ENCODE measurements around the gene RLBP1. TPM values are rescaled to one million over a fixed set of nuclear protein-coding genes. Genes with fewer than 3 reads are reported as not detected.

The RLBP1 gene
- total and polyA plus RNA-seq, 9 donors, result 0.25 to 0.45 (median 0.34) TPM; not detected in 2

DNA sequence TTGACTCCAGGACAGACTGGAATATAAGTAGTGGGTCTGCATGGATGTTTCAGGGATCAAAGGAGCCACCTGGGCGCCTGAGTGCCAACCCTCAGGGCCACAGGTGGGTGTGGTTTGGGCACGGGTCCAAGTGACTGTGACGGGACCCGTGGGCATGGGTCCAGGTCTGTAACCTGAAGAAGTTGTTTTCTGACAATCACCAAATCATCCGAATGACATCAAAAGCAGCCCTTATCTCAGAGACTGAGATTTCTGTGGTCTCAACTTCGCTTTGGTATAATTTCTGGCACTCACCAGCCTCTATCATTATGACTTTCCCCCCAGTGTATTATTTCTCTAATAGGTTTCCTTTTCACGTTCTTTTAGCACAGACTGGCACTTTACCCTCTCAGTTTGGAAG lies 24.4 kb downstream of the RLBP1 start:
- H3K4me3 ChIP-seq (ENCODE audit: low read length), result no peak overlapping the region
- DNase-seq, result no peak
- H3K4me1 ChIP-seq (ENCODE audit: control insufficient read depth, insufficient read depth, low read length), result peaks cover 26% of the 10 kb centered on the region
- 58% methylated on average over 5 of the region's 7 CpGs for WGBS (ENCODE audit: insufficient coverage)
- H3K27me3 ChIP-seq (ENCODE audit: control insufficient read depth, insufficient read depth, low read length), result no peaks in the 10 kb centered on the region
- no peak overlapping the region for H3K27ac ChIP-seq (ENCODE audit: low read length)
- no peaks in the 10 kb centered on the region for H3K9me3 ChIP-seq (replicated peaks; ENCODE audit: control insufficient read depth, low read depth, low read length)
- H3K36me3 ChIP-seq (ENCODE audit: control insufficient read depth, insufficient read depth, low read length), result peaks cover 41% of the 10 kb centered on the region

DNA sequence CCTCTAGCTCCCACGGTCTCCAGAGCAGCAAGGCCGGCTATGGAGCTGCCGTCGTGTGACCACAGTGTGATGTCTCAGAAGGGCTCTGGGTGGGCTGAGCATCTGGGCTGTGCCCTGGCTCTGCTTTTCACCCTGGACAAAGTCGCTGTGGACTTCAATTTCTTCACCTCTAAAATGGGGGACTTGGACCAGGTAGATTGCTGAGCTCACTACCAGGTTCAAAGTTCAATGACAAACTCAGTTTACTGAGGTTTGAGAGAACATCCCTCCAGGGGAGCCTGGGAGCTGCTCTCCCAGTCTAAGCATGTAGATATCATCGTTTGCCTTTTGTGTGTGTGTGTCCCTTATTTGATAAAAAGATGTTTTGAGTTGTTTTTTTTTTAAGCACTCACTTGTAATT lies 25.1 kb downstream of the RLBP1 start:
- peaks cover 47% of the 10 kb centered on the region for H3K36me3 ChIP-seq (ENCODE audit: control insufficient read depth, insufficient read depth, low read length)
- WGBS (ENCODE audit: insufficient coverage), result 79% methylated on average over 4 of the region's 6 CpGs

DNA sequence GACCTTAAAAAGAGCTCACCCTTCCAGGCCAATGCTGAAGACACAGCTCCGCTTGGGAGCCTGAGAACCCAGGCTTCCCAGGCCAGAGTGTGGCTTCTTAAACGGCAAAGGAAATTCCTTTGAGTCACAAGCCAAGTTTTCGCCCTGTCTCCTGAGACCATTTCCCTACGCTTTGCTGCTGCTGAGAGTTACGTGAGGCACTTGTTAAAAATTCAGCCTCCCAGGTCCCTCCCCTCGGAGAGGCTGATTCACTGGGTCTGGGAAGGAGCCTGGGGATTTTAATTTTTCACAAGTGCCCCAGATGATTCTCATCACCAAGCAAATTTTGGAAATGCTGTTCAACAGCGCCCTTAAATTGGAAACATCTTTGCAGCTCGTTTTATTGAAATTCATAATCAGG lies 25.5 kb downstream of the RLBP1 start:
- no peak overlapping the region for H3K27ac ChIP-seq (ENCODE audit: low read length)
- H3K9me3 ChIP-seq (replicated peaks; ENCODE audit: control insufficient read depth, low read depth, low read length), result no peaks in the 10 kb centered on the region
- no peaks in the 10 kb centered on the region for H3K27me3 ChIP-seq (ENCODE audit: control insufficient read depth, insufficient read depth, low read length)
- WGBS (ENCODE audit: insufficient coverage), result 57% methylated on average over 8 of the region's 8 CpGs
- no peak overlapping the region for H3K4me3 ChIP-seq (ENCODE audit: low read length)
- H3K4me1 ChIP-seq (ENCODE audit: control insufficient read depth, insufficient read depth, low read length), result peaks cover 26% of the 10 kb centered on the region
- H3K36me3 ChIP-seq (ENCODE audit: control insufficient read depth, insufficient read depth, low read length), result peaks cover 50% of the 10 kb centered on the region
- no peak for DNase-seq

More for the DNA sequence above, 25.1 kb downstream of the RLBP1 start:
- Histone ChIP-seq H3K4me3 (ENCODE audit: low read length) (no peak overlapping the region), H3K27me3 (ENCODE audit: control insufficient read depth, insufficient read depth, low read length) (no peaks in the 10 kb centered on the region), H3K4me1 (ENCODE audit: control insufficient read depth, insufficient read depth, low read length) (peaks cover 26% of the 10 kb centered on the region), H3K27ac (ENCODE audit: low read length) (no peak overlapping the region), H3K9me3 (replicated peaks; ENCODE audit: control insufficient read depth, low read depth, low read length) (no peaks in the 10 kb centered on the region)
- no peak for DNase-seq

DNA sequence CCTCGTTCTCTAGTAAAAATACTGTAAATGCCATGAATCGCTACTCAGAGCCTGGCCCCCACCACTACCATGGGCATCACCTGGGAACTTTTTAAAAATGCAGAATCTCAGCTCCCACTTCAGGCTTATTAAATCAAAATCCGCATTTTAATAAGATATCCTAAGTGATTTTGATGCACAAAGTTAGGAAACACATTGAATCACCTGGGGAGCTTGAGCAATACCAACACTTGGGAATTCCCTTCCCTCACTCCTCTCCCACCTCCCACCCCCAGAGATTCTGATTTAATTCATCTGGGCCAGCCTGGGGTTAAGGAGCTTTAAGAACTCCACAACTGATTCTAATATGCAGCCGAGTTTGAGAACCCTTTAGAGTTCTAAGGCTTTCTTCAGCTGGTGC lies 26.8 kb downstream of the RLBP1 start:
- Histone ChIP-seq H3K36me3 (ENCODE audit: control insufficient read depth, insufficient read depth, low read length) (peaks cover 59% of the 10 kb centered on the region), H3K4me1 (ENCODE audit: control insufficient read depth, insufficient read depth, low read length) (peaks cover 20% of the 10 kb centered on the region), H3K27me3 (ENCODE audit: control insufficient read depth, insufficient read depth, low read length) (no peaks in the 10 kb centered on the region), H3K27ac (ENCODE audit: low read length) (no peak overlapping the region), H3K4me3 (ENCODE audit: low read length) (no peak overlapping the region), H3K9me3 (replicated peaks; ENCODE audit: control insufficient read depth, low read depth, low read length) (no peaks in the 10 kb centered on the region)
- no peak for DNase-seq
- WGBS (ENCODE audit: insufficient coverage), result 50% methylated on average over 1 of the region's 4 CpGs

DNA sequence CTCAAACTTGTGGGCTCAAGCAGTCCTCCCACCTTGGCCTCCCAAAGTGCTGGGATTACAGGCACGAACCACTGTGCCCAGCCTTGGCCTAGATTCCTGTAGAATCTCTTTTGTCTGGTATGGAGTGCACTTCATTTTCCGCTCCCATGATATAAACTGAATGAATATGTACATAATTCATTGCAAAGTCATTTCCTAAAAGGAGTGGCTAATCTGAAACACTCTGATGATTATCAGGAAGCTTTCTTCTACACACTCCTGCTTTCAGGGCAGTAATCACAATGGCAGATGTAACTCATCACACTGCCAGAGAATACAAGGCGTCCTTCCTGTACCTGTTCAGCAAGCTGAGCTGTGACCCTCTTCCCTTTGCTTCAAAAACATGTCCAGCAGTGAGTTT lies 28.6 kb downstream of the RLBP1 start:
- no peaks in the 10 kb centered on the region for H3K9me3 ChIP-seq (replicated peaks; ENCODE audit: control insufficient read depth, low read depth, low read length)
- no peak for DNase-seq
- H3K4me3 ChIP-seq (ENCODE audit: low read length), result no peak overlapping the region
- H3K36me3 ChIP-seq (ENCODE audit: control insufficient read depth, insufficient read depth, low read length), result peaks cover 71% of the 10 kb centered on the region
- no peak overlapping the region for H3K27ac ChIP-seq (ENCODE audit: low read length)
- no peaks in the 10 kb centered on the region for H3K27me3 ChIP-seq (ENCODE audit: control insufficient read depth, insufficient read depth, low read length)
- no CpG with 5 or more reads among the region's 3 CpGs for WGBS (ENCODE audit: insufficient coverage)
- peaks cover 9% of the 10 kb centered on the region for H3K4me1 ChIP-seq (ENCODE audit: control insufficient read depth, insufficient read depth, low read length)

DNA sequence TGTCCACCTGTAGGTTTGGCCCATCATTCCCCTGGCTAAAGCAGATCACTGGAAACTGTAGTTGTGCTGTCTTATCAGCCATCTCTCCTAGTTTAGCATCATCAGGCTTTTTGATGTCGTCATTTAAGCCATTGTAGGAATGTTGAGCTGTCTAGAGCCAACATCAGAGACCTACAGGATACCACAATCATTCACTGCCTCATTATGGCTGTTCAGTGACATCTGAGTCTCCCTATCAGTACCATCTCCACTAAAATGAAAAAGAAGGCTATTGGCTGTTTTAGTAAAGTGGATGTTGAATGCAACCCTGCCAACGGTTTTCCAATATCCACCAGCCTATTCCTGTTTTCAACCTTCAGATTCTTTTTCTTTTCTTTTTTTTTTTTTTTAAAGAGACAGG lies 29.2 kb downstream of the RLBP1 start:
- DNase-seq, result no peak
- no peak overlapping the region for H3K4me3 ChIP-seq (ENCODE audit: low read length)
- H3K4me1 ChIP-seq (ENCODE audit: control insufficient read depth, insufficient read depth, low read length), result peaks cover 4% of the 10 kb centered on the region
- no peak overlapping the region for H3K27ac ChIP-seq (ENCODE audit: low read length)
- H3K36me3 ChIP-seq (ENCODE audit: control insufficient read depth, insufficient read depth, low read length), result peaks cover 76% of the 10 kb centered on the region
- H3K9me3 ChIP-seq (replicated peaks; ENCODE audit: control insufficient read depth, low read depth, low read length), result no peaks in the 10 kb centered on the region
- H3K27me3 ChIP-seq (ENCODE audit: control insufficient read depth, insufficient read depth, low read length), result no peaks in the 10 kb centered on the region
- no CpG with 5 or more reads among the region's 2 CpGs for WGBS (ENCODE audit: insufficient coverage)

DNA sequence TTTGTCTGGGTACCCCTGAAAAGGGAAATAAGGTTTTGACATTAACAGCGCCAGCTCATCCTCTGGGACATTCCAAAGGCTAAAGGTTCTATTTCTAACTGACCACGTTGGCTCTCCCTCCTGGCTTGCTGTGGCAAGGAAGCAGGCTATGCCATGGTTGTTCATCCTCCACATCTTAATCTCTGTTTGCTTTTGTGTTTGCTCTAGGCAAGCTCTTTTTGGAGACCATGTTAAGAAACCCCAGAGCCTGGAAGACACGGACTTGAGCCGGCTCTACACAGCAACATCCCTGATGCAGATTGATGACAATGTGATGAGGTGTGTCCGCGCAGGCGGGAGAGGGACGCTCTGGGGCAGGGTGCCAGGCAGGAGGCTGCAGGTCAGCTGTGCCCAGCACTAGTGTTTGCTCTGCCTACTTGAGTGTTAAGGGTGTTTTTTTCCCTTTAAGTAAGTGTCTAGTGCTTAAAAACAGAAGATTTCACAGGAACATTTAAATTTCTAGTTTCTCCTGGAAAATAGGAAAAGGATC lies 33.3 kb downstream of the RLBP1 start:
- no peak overlapping the region for H3K4me3 ChIP-seq (ENCODE audit: low read length)
- no peak for DNase-seq
- no peaks in the 10 kb centered on the region for H3K4me1 ChIP-seq (ENCODE audit: control insufficient read depth, insufficient read depth, low read length)
- peaks cover 72% of the 10 kb centered on the region for H3K36me3 ChIP-seq (ENCODE audit: control insufficient read depth, insufficient read depth, low read length)
- 98% methylated on average over 8 of the region's 8 CpGs for WGBS (ENCODE audit: insufficient coverage)
- no peaks in the 10 kb centered on the region for H3K9me3 ChIP-seq (replicated peaks; ENCODE audit: control insufficient read depth, low read depth, low read length)
- H3K27ac ChIP-seq (ENCODE audit: low read length), result no peak overlapping the region
- no peaks in the 10 kb centered on the region for H3K27me3 ChIP-seq (ENCODE audit: control insufficient read depth, insufficient read depth, low read length)

DNA sequence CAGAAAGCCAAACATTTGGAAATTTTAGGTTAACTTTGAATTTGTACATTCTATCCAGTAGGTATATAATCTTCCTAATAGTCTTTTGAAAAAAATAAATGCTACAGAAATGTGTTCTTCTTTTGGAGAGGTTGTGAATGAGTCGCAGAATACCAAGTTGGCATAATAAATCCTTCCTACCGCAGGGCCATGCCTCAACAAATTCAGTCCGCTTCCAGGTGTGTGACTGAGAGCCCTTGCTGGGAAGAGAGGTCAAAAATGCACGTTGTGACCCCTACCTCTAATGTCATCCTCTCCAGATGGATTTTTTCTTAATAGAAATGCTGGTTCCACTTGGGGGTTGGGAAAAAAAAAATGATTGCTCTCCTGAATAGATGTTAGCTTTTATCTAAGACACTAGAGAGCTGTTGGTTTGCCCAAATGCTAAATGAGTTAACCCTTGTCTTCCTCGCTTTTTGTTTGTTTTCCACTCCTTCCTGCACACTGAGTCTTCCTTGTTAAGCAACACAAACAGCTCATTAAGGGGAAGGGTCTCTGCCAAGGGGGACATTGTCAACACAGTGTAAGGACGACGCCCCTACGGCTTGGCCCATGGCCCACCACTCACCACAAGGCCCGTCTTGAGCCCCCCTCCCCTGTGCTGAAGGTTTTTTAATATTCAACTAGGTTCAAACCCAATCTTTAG lies 33.9 kb downstream of the RLBP1 start:
- H3K4me3 ChIP-seq (ENCODE audit: low read length), result no peak overlapping the region
- no peaks in the 10 kb centered on the region for H3K4me1 ChIP-seq (ENCODE audit: control insufficient read depth, insufficient read depth, low read length)
- H3K36me3 ChIP-seq (ENCODE audit: control insufficient read depth, insufficient read depth, low read length), result peaks cover 66% of the 10 kb centered on the region
- no peak overlapping the region for H3K27ac ChIP-seq (ENCODE audit: low read length)
- H3K9me3 ChIP-seq (replicated peaks; ENCODE audit: control insufficient read depth, low read depth, low read length), result no peaks in the 10 kb centered on the region
- WGBS (ENCODE audit: insufficient coverage), result 89% methylated on average over 3 of the region's 9 CpGs
- no peaks in the 10 kb centered on the region for H3K27me3 ChIP-seq (ENCODE audit: control insufficient read depth, insufficient read depth, low read length)
- no peak for DNase-seq

DNA sequence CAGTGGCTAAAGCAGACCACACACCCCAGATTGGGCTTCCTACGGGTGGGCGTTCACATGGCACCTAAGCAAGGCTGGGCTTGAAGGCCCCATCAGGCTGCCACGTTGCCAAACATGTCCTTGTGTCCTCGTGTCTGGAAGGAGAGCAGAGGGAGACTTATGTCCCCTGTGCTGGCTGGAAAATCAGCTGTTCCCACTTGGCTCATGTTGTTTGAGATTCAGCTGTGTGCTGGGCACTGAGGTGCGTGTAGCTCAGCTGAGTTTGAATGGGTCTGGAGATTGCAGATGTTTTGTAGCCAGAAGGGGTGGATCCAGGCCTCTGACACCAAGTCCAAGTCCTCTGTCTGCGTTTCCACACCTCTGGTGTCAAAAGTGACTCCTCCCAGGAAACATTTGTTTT lies 34.6 kb downstream of the RLBP1 start:
- H3K27me3 ChIP-seq (ENCODE audit: control insufficient read depth, insufficient read depth, low read length), result no peaks in the 10 kb centered on the region
- no peaks in the 10 kb centered on the region for H3K4me1 ChIP-seq (ENCODE audit: control insufficient read depth, insufficient read depth, low read length)
- no peak overlapping the region for H3K27ac ChIP-seq (ENCODE audit: low read length)
- 66% methylated on average over 6 of the region's 6 CpGs for WGBS (ENCODE audit: insufficient coverage)
- DNase-seq, result no peak
- peaks cover 63% of the 10 kb centered on the region for H3K36me3 ChIP-seq (ENCODE audit: control insufficient read depth, insufficient read depth, low read length)
- no peaks in the 10 kb centered on the region for H3K9me3 ChIP-seq (replicated peaks; ENCODE audit: control insufficient read depth, low read depth, low read length)
- no peak overlapping the region for H3K4me3 ChIP-seq (ENCODE audit: low read length)

DNA sequence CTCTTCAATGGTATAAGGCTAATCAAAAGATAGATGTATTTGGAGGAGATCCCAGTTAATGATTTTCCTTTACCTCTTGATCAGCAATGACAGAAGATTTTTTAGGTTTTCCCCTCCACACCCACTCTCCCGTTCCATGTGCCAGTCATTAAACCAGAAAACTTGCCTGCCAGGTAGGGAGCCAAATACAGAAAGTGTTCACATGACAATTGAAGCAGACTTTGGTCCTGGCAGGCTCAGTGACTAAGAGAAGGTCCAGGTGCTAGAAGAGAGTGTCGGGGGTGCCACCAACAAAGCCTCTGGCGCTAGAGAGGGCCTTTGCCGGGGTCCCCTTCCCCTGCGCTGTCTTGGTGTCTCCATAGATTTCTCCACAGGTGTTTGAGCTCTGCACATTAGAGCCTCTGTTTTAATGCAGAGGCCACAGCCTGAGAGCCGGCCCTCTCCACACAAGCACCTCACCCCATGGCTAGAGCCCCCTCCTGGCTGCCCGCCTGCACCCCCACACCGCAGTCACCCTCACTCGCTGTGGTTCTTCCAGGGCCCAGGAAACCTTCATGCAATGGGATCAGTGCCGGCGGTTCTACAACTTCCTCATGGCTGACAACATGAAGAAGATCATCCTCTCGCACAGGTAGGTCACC lies 36.4 kb downstream of the RLBP1 start:
- no peak for DNase-seq
- Histone ChIP-seq H3K4me1 (ENCODE audit: control insufficient read depth, insufficient read depth, low read length) (no peaks in the 10 kb centered on the region), H3K27me3 (ENCODE audit: control insufficient read depth, insufficient read depth, low read length) (no peaks in the 10 kb centered on the region), H3K36me3 (ENCODE audit: control insufficient read depth, insufficient read depth, low read length) (peaks cover 56% of the 10 kb centered on the region), H3K9me3 (replicated peaks; ENCODE audit: control insufficient read depth, low read depth, low read length) (no peaks in the 10 kb centered on the region), H3K27ac (ENCODE audit: low read length) (no peak overlapping the region), H3K4me3 (ENCODE audit: low read length) (no peak overlapping the region)
- WGBS (ENCODE audit: insufficient coverage), result 90% methylated on average over 10 of the region's 12 CpGs

Data from muscle of leg (tissue), 11 donors.